ENCODE data around the gene SLCO2B1.
A peak's percentile ranks its signal among the peaks of the same experiment; 100 is the strongest.

SLCO2B1 gene

GRCh38 chr11:75214411-75214821, 63.5 kb downstream of the SLCO2B1 start:
- DNase-seq (ENCODE audit: low spot score), result peak; percentile 83
- FAIRE-seq, result peak; percentile 48

GRCh38 chr11:75214843-75215242, 63.9 kb downstream of the SLCO2B1 start:
- DNase-seq (ENCODE audit: low spot score) (no peak), FAIRE-seq (no peak)

GRCh38 chr11:75219869-75220268, 69.0 kb downstream of the SLCO2B1 start:
- DNase-seq (ENCODE audit: low spot score), result no peak

GRCh38 chr11:75223954-75224643, 73.2 kb downstream of the SLCO2B1 start:
- FAIRE-seq (no peak), DNase-seq (ENCODE audit: low spot score) (peak; percentile 32)

More at GRCh38 chr11:75219869-75220268, 69.0 kb downstream of the SLCO2B1 start:
- no peak for FAIRE-seq

- FAIRE-seq (no peak), DNase-seq (ENCODE audit: low spot score) (no peak)
These were observed 74.9 kb downstream of the SLCO2B1 start for GRCh38 chr11:75225794-75226193.

- FAIRE-seq, result no peak
- DNase-seq (ENCODE audit: low spot score), result no peak
These were observed 78.6 kb downstream of the SLCO2B1 start for GRCh38 chr11:75229466-75229865.

- DNase-seq (ENCODE audit: low spot score), result no peak
- FAIRE-seq, result no peak
These were observed 79.7 kb downstream of the SLCO2B1 start for GRCh38 chr11:75230621-75231020.

GRCh38 chr11:75233754-75234172, 82.9 kb downstream of the SLCO2B1 start:
- FAIRE-seq, result peak; percentile 74
- DNase-seq (ENCODE audit: low spot score), result peak; percentile 75

GRCh38 chr11:75236062-75236461, 85.2 kb downstream of the SLCO2B1 start:
- DNase-seq (ENCODE audit: low spot score), result no peak
- FAIRE-seq, result no peak

GRCh38 chr11:75237050-75237449, 86.1 kb downstream of the SLCO2B1 start:
- no peak for FAIRE-seq
- DNase-seq (ENCODE audit: low spot score), result no peak

GRCh38 chr11:75238595-75239440, 87.9 kb downstream of the SLCO2B1 start:
- DNase-seq (ENCODE audit: low spot score) (no peak), FAIRE-seq (no peak)

- FAIRE-seq, result no peak
- DNase-seq (ENCODE audit: low spot score), result no peak
These were observed 88.8 kb downstream of the SLCO2B1 start for GRCh38 chr11:75239531-75240290.

- DNase-seq (ENCODE audit: low spot score) (peak; percentile 59), FAIRE-seq (no peak)
These were observed 89.6 kb downstream of the SLCO2B1 start, which contains the start of gene TPBGL for GRCh38 chr11:75240311-75241035. Gene TPBGL, plus strand, starts transcription at chr11:75240774. Its CDS starts 276 bp downstream, at chr11:75241050.

GRCh38 chr11:75241036-75241905, 90.4 kb downstream of the SLCO2B1 start:
- peak; percentile 79 for DNase-seq (ENCODE audit: low spot score)
- FAIRE-seq, result peak; percentile 93

GRCh38 chr11:75241906-75242644, 91.2 kb downstream of the SLCO2B1 start:
- FAIRE-seq (no peak), DNase-seq (ENCODE audit: low spot score) (no peak)

- FAIRE-seq (no peak), DNase-seq (ENCODE audit: low spot score) (no peak)
These were observed 92.1 kb downstream of the SLCO2B1 start for GRCh38 chr11:75242722-75243600.

- DNase-seq (ENCODE audit: low spot score) (no peak), FAIRE-seq (no peak)
These were observed 93.3 kb downstream of the SLCO2B1 start for GRCh38 chr11:75244052-75244814.

All from urothelium cell line (cell line).